D721Med (cell line): ENCODE measurements around the gene ATP2A2.

ENCODE experiments used
- DNase-seq: peaks from one replicate; pipeline ENCODE4 v3.0.0; 2011; ENCODE audit warnings: low spot score; ENCODE audit not compliant: insufficient read length
- FAIRE-seq: peaks from 2 replicates; lab custom pipeline; 2011; peaks lifted over from hg19 to GRCh38; lab: Jason Lieb, UNC
- CTCF ChIP-seq: IDR thresholded peaks from 2 replicates; pipeline ENCODE4 v1.5.1; 2012; ENCODE audit warnings: mild to moderate bottlenecking, control low read depth; ENCODE audit not compliant: insufficient read depth; ENCODE audit errors: missing control alignments

Gene ATP2A2

GRCh38 chr12:110289711-110290078 is 8.6 kb downstream of the ATP2A2 start:
- FAIRE-seq (no peak), DNase-seq (no peak)
- no peak for TF ChIP-seq CTCF

- no peak for TF ChIP-seq CTCF
- FAIRE-seq (no peak), DNase-seq (no peak)
These were observed 20.2 kb downstream of the ATP2A2 start for GRCh38 chr12:110301065-110301806.

DNA sequence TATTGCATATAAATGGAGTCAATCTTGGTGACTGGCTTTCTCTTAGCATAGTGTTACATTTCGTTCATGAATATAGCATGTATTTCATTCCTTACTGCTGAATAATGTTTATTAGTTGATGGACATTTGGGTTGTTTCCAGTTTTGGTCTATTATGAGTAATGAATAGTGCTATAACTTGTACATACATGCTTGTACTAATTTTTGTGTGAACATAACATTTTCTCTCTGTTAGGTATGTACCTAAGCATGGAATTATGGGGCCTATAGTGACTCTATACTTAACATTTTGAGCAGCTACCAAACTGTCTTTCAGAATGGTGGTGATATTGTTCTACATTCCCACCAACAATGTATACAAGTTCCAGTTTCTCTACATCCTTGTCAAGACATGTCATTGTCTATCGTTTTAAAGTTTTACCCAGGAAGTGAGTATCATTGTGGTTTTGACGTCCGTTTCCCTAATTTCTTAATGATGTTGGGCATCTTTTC is 23.1 kb downstream of the ATP2A2 start:
- FAIRE-seq, result no peak

GRCh38 chr12:110307372-110307771 is 26.3 kb downstream of the ATP2A2 start:
- DNase-seq, result no peak
- TF ChIP-seq CTCF, result no peak
- FAIRE-seq, result no peak

More for the DNA sequence above, 23.1 kb downstream of the ATP2A2 start:
- no peak for DNase-seq
- TF ChIP-seq CTCF, result no peak

GRCh38 chr12:110310763-110311162 is 29.7 kb downstream of the ATP2A2 start:
- FAIRE-seq, result no peak
- DNase-seq, result no peak
- TF ChIP-seq CTCF, result no peak

GRCh38 chr12:110311903-110312302 is 30.9 kb downstream of the ATP2A2 start:
- no peak for DNase-seq
- TF ChIP-seq CTCF, result no peak
- FAIRE-seq, result no peak
